G401 (cell line): ENCODE data around the gene EEF2. TPM values are rescaled to one million over a fixed set of nuclear protein-coding genes. Genes with fewer than 3 reads are reported as not detected.
A peak's percentile ranks its signal among the peaks of the same experiment; 100 is the strongest.
"Not testable (repeated sequence)": the region's sequence is repeated elsewhere in the genome, so short reads cannot be mapped to it uniquely, and the experiment has no call there.

Experiments
- DNase-seq: peaks from one replicate; pipeline ENCODE4 v3.0.0-alpha.2; 2015; ENCODE audit warnings: low spot score
- in situ Hi-C: cut with HindIII; loops from 2 replicates; pipeline ENCODE4 v1.10.0; 2016; ENCODE audit warnings: low sequenced_read_pairs, mixed read lengths
- total RNA-seq: library from RNA; depleted of rRNA; stranded (reverse); fragments of >200 nt; shearing (Covaris generic); gene quantifications from 2 replicates; pipeline ENCODE4 v1.2.3, GENCODE V29; 2014

EEF2 gene
- total RNA-seq, 1 experiment from 2014 or later, result 3,263 TPM

- no peak for DNase-seq
- in situ Hi-C loops, result no loop called here
These were observed 31.2 kb upstream of the EEF2 start for GRCh38 chr19:4016486-4016885.

GRCh38 chr19:4015705-4016402, 30.6 kb upstream of the EEF2 start:
- DNase-seq, result no peak

GRCh38 chr19:4014541-4015491, 29.6 kb upstream of the EEF2 start:
- DNase-seq, result peak; percentile 81
- in situ Hi-C loops, result no loop called here

More at GRCh38 chr19:4015705-4016402, 30.6 kb upstream of the EEF2 start:
- in situ Hi-C loops, result no loop called here

- in situ Hi-C loops, result no loop called here
- DNase-seq, result no peak
These were observed 28.8 kb upstream of the EEF2 start for GRCh38 chr19:4013886-4014540.

- DNase-seq, result no peak
- in situ Hi-C loops, result no loop called here
These were observed 27.8 kb upstream of the EEF2 start for GRCh38 chr19:4012975-4013634.

GRCh38 chr19:4012092-4012974, 27.1 kb upstream of the EEF2 start:
- in situ Hi-C loops, result no loop called here
- DNase-seq, result no peak

GRCh38 chr19:4011430-4011829, 26.2 kb upstream of the EEF2 start:
- DNase-seq, in situ Hi-C loops: not testable (repeated sequence)

- DNase-seq, result no peak
- in situ Hi-C loops, result no loop called here
These were observed 25.5 kb upstream of the EEF2 start for GRCh38 chr19:4010808-4011110.

GRCh38 chr19:4009990-4010807, 24.9 kb upstream of the EEF2 start:
- in situ Hi-C loops, result no loop called here
- DNase-seq, result peak; percentile 81

GRCh38 chr19:4007836-4008539, 22.7 kb upstream of the EEF2 start:
- DNase-seq, result peak; percentile 14
- in situ Hi-C loops, result no loop called here

GRCh38 chr19:4007021-4007835, 22.0 kb upstream of the EEF2 start, which contains the start of gene PIAS4:
TSS of gene PIAS4 (plus strand) at chr19:4007736. CDS start at chr19:4007761, 25 bp downstream.
- in situ Hi-C loops, result no loop called here
- DNase-seq, result peak; percentile 93

- in situ Hi-C loops, DNase-seq: not testable (repeated sequence)
These were observed 20.2 kb upstream of the EEF2 start for GRCh38 chr19:4005436-4005835.

GRCh38 chr19:4000798-4001197, 15.5 kb upstream of the EEF2 start:
- in situ Hi-C loops, DNase-seq: not testable (repeated sequence)

GRCh38 chr19:3998667-3999412, 13.6 kb upstream of the EEF2 start:
- in situ Hi-C loops, DNase-seq: not testable (repeated sequence)

GRCh38 chr19:3995607-3996006, 10.3 kb upstream of the EEF2 start:
- in situ Hi-C loops, result no loop called here
- DNase-seq, result no peak

- DNase-seq, result no peak
- in situ Hi-C loops, result no loop called here
These were observed 5.5 kb upstream of the EEF2 start for GRCh38 chr19:3990815-3991117.
